NCI-H2196 treated with DMSO at 0.1 percent for 48 hours (cell line): ENCODE data around the gene TACC2.

Source experiments
- DNase-seq: peaks from one replicate; lab custom pipeline; 2025; ENCODE audit not compliant: unreplicated experiment; lab: John Stamatoyannopoulos, UW

Gene TACC2

DNA sequence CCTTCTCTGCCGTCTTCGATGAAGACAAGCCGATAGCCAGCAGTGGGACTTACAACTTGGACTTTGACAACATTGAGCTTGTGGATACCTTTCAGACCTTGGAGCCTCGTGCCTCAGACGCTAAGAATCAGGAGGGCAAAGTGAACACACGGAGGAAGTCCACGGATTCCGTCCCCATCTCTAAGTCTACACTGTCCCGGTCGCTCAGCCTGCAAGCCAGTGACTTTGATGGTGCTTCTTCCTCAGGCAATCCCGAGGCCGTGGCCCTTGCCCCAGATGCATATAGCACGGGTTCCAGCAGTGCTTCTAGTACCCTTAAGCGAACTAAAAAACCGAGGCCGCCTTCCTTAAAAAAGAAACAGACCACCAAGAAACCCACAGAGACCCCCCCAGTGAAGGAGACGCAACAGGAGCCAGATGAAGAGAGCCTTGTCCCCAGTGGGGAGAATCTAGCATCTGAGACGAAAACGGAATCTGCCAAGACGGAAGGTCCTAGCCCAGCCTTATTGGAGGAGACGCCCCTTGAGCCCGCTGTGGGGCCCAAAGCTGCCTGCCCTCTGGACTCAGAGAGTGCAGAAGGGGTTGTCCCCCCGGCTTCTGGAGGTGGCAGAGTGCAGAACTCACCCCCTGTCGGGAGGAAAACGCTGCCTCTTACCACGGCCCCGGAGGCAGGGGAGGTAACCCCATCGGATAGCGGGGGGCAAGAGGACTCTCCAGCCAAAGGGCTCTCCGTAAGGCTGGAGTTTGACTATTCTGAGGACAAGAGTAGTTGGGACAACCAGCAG, 221.7 kb downstream of the TACC2 start:
- DNase-seq: no peak

DNA sequence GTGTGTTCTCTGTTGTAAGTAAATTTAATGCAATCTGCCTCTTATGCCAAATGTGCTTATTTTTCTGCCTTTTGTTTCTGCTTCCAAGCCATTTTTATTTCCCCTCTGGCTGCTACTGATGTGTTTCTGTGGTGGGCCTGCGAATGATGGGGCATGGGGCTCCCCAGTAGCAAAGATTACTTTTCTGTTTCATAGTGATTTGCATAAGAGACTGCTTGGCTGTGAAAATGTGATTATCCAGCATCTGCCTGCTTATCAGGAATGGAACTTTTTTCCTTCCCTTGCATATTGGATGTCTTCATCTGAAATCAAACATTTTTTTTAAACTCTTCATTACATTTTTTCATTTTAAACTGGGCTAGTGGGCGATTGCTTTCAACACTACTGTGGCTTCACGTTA, 224.4 kb downstream of the TACC2 start:
- DNase-seq: no peak

DNA sequence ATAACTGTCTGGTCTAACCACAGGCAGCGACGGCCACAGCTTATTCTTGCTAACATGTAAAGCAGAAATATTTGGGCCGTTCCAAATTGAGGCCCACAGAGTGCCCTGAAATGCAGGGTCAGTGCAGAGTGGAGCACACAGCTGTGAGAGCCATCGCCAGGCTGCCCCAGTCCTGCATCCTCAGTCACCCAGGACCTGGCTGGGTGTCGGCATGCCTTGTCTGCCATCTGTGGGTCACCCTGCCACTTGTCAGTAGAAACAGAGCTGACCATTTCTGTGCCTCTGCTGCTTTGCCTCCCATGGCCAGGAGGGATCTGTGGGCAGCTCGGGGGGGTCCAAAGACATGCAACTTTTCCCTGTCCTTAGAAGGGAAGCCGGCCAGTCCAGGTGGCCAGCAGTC, 224.8 kb downstream of the TACC2 start:
- DNase-seq: no peak

DNA sequence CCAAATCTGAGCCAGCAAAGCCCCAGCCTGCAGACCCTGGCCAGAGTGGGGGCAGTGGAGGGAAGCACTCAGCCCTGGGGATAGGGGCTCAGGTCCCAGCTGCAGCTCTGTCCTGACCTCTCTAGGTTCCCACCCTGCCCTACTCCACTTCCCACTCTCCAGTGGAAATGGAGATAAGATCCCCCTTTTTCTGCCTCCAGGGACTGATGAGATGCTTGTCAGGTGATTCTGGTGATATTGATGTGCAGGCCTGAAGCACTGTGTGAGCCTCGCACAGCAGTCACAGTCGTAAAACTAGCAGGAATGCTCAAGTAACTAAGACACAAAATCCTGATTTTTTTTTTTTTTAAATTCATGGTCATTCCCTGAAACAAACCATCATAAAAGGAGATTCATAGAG, 227.1 kb downstream of the TACC2 start:
- no peak for DNase-seq

DNA sequence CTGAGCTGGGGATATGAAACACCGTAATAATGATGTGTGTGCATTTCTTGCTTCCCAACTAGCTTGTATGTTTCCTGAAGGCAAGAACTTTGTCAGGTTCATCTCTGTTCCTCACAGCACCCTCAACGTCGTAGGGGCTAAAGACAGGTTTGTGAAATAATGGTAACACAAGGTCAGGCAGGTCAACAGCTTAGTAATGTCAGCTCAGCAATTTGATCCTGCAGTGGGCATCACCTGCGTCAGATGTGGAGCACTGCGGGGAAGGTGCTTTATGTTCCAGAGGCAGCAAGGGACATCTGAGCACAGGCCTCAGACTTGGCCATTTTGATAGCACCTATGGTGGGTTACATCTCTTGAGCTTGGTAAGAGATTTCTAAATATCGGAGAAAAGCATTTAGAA, 230.4 kb downstream of the TACC2 start:
- DNase-seq: no peak

DNA sequence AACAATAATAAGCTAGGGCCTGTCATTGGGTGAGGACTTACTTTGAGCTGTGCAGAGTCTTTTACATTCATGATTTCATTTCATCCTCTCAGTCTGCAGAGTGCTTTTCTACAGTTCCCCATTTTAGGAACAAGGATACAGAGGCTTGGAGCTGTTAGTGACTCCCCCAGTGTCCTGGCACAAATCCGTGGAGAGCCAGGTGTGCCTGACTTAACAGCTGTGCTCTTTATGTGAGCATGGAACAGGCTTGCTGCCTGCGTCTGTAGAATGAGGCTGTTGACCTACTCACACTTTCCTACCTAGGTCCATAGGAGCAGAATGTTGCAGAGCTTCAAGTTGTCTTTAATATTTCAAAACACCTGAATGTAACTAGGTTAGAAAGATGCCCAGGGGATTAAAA, 231.8 kb downstream of the TACC2 start:
- no peak for DNase-seq

DNA sequence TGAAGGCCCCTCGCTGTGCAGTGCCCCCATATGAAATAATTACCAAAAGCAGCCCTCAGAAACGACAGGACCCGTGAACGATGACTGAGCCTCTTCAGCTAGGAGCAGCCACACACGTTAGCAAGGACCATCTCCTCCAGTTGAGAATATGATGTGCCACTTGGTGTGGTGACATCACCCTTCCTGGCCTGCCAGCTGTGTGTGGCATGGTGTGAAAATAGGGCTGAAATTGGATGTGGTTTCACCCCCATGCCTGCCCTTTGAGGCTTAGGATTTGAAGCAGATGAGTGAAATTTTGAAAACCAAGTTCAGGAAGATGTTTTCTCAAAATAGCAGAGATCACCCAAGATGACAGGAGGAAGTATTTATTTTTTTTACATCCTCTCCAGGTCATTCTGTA, 233.0 kb downstream of the TACC2 start:
- no peak for DNase-seq

DNA sequence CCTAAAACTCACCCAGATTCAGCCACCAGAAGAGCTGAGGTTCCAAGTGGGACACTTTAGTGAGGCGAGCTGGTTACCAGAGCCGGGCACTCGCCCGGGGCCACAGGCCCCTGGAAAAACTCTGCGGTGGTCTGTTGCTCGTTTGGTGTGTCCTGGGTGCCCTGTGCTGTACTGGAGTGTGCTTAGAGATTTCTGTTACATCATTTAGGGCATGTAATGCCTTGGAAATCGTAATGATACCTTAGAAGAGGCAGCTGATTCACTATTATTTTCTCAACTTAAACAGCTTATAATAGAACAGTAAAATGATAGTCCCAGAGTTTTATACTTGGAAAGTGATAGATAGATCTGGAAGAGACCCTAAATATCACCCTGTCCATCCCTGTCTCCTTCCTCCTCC, 233.7 kb downstream of the TACC2 start:
- no peak for DNase-seq

DNA sequence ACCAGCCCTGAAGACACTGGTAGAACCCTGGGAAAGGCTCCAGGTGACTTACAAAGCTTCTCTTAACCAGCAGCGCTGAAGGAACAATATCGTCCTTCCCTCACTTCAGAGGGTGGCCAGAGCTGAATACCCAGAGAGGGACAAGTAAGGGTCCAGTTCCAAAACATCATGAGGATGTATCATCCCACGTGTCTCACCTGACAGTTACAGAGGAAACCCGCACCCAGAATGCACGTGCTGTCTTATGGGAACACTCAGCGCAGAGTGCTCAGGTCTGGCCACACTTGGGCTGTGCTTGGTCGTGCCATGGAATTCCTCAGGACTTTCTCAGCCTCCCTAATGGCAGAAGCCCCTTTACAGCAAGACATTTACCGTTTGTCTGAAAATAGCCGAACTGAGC, 235.2 kb downstream of the TACC2 start:
- no peak for DNase-seq

DNA sequence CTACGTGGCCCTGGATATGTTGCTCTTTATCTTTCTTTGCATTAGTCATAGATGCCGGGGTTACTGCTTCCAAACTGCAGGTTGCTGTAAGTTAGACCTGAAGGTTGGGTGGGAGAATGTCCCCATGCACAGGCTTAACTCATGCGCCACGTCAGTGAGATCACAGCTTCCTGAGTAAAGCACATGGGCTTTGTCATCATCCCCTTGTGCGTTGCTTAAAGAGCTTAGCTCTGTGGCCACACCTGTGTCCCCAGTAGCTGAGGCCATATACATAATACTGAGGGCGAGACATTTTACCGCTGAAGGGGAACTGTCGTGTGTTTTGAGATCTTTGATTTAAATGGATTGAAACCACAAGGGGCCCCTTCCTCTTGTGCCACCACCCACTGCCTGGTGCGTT, 236.4 kb downstream of the TACC2 start:
- no peak for DNase-seq

DNA sequence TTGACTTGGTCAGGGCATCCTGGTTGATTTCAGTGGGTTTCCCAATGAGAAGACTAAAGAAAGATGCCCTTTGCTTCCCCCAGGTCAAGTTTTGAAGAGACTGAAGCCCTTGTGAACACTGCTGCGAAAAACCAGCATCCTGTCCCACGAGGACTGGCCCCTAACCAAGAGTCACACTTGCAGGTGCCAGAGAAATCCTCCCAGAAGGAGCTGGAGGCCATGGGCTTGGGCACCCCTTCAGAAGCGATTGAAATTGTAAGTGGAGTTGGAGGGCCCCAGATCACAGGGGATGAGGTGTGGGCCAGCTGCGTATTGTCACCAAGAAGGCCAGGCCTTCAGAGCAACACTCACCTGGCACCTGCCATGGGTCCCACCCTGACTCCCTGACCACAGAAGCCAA, 238.8 kb downstream of the TACC2 start:
- no peak for DNase-seq

DNA sequence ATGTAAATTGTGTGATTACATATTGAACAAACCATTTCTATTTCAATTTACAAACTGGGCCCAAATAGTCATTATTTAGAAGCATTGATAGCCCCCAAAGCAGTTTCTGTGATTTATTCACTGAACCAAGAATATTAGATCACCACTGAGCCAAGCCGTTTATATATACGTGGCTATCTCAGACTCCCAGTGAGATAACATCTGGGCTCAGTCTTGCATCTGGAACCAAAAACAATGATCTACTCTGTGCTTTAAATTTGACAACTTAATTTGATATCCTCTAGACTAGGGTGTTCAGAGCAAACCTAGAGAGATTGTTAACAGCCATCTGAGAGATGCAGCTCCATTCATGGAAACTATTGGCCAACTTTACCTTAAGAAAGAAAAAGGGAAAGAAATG, 240.7 kb downstream of the TACC2 start:
- DNase-seq: no peak

DNA sequence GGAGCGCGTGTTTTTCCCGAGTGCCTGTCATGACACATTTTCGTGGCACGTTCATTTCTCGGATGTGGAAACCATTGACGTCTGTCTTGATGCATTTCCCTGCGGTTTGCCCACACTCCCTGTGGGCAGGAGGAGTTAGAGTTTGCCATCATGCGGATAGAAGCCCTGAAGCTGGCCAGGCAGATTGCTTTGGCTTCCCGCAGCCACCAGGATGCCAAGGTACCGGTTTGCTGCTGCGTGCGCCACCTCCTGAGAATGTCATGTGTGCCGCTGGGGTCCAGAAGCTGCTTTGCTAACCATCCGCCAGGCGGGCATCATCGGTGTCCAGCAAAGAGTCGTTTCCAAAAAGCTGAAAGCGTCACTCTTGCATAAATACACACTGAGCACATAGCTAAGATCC, 241.3 kb downstream of the TACC2 start:
- DNase-seq: no peak

DNA sequence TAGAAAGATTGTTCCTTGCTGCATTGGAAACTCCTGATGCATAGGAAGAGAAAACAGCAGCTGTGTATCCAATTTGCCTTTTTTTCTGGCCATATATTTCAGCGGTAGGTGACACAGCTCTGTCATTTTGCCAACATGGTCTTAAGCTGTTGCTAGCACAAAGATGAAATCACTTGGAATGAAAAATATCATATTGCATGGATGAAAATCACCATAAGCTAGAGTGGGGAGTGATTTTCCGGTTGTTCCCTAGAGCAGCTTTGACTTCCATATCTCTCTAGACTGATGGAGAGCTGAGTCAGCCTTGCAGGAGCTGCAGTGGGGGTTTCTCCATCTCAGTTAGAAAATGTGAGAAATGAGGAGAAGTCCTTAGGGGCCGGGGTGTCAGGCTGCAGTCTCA, 243.8 kb downstream of the TACC2 start:
- no peak for DNase-seq

DNA sequence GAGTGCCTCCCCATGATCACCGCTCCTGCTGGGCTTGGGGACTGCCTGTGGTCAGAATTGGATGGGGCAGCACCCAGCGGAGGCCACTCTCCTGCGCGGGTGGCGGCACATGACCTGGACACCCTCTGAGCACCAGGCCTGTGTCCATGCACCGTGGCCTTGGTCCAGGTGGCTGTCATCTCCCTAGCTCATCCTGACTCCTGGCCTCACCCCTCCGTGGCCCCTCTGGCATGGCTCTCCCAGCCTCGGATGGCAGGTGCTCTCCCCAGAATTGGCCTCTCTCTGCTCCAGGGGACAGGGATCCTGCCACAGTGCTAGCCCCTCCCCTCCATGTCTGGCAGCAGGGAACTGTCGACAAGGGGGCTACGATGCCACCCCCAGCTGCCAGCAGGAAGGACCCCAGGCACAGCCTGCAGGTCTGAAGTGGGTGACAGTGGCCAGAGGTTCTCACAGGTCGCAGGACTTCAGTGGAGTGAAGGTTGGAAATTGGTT, 244.9 kb downstream of the TACC2 start:
- DNase-seq: peak; percentile 37

DNA sequence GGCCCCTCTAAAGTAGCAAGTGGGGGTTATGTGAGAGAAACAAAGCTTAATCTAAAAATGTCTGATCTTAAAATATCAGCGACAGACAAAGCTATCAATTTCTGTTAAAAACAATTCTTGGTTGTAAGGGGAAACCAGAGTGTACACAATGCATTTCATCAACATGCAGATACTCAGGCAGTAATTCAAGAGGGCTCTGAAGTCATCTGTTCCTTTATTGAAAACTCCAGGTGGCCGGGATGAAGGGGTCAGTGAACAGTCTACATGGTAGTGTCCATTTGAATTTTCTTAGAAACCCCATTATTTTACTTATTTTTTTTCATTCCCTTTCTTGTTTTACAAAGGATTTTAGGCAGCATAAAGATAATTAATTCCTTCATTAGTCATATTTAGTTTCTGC, 245.5 kb downstream of the TACC2 start:
- peak; percentile 61 for DNase-seq

DNA sequence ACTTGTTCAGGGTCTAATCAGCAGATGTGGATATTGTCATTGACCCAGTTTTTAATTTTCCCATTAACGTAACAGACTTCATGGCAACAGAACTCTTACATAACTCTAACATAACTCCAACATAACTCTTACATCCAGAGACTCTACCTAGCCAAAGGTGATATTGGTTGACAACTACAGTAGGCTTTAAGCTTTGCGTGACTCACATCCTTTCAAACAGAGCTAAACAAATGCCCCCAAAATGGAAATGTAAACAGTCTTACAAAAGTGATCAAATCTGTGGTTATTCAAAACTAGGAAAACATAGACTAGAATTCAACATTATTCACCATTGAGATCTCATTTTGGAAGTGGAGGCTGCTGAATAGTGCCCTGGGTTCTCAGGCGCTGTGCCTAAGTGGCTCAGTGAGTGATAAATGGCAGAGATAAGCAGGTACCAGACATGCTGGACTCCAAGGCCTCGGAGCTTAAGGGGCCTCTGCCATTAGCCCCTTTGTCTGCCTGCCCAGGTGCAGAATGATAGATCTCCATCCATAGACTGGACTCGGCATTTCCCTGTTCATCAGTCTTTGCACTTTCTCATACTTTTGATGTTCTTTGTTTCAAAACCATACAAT, 247.8 kb downstream of the TACC2 start:
- peak; percentile 52 for DNase-seq

DNA sequence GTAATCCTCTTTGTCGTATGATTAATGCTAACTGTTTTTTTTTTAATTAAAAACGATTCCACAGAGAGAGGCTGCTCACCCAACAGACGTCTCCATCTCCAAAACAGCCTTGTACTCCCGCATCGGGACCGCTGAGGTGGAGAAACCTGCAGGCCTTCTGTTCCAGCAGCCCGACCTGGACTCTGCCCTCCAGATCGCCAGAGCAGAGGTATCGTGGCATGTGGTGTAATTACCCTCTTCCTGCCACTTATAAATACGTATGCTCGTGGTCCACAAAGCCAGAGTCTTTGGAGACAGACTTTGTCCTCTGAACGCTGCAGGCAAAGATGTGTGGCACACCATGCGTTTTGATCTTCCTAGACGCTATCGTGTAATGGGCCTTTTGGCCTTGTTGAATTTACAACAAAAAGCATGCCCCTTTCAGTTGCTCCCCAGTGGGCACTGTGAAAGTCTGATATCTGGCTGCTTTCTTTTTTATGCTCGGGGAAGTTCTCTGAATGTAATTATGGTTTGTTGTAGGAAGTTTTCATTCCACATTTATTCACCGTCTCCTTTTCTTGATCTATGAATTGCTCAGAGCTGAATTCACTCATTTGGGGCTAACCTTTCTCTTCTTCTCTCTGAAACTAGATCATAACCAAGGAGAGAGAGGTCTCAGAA, 248.5 kb downstream of the TACC2 start:
- no peak for DNase-seq

DNA sequence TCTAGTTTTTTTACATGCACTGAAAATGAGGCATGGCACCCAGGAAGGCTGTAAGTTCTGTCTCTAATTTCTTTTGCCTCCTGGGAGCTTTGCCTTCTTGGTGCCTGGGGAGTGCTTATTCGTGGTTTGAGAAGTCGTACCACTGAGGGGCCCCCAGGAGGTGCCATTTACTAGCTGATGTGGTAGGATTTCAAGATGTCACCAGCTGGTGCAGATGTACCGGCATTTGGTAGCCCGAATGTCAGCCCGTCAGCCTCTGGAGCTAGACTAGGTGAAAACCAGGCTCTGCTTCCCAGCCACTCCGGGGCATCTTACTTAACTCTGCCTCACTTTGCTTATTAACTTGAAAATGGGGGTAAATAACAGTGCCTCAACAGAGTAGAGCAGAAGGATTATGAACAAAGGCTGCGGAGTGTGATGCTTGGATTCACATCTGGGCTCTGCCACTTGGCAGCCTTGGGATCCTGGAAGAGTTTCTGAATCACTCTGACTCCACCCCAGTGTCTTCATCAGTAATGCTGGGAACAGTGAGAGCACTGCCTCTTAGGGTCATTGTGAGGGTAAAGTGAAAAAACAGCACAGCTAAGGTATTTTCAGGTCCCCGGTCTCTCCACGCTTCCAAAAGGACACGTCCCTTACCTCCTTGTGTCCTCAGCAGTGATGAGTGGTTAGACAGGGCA, 250.8 kb downstream of the TACC2 start:
- DNase-seq: no peak

DNA sequence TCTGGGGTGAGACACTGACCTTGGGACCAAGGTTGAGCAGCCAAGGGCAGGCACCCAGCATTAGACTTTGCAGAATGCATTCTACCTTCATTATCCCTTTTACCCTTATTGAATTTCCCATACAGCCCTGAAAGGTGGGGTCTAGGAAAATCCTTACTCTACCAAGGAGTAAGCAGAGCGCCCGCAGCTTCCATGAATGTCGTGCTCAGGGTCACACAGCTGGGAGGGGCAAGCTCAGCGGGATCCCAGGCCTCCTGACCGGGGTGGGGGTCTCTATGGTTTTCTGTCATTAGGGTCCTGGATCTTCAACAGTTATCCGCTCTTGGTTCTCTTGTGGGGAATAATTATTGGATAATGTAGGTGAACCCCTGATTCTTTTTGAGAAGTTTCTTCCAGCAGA, 251.4 kb downstream of the TACC2 start:
- no peak for DNase-seq

DNA sequence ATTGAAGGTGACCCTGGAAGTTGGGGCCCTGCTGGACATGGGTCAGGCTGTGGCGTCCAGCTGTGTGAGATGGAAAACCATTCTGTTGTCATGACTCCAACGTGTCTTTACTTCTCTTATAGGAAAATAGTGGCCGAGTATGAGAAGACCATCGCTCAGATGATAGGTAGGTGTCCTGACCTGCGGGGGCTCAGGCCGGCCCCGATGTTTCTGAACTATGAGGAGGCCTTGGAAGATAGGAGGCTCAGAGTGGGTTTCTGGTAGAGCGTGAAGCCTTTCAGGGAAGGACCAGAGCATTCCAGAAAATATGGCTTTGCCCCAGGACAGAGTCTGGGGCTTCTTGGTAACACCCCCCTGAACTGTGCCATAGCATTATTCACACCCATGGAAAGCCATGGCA, 252.9 kb downstream of the TACC2 start:
- no peak for DNase-seq

DNA sequence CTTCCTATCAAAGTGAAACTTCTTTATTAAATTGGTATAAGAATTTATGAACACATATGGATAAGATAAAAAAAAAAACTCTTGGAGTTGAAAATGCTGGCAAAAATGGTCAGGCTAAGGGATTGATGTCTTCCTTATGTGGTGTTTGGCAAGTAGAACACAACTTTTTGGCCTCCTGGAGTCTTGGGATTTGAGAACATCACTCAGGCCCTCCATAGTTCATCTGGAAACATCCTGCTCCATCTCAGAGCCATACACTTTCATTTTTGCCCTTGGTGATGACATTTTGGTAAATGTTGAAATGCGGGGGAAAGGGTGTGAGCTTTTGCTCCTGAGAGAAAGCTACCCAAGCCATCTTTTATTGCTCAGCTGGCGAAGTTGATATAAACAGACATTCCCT, 254.6 kb downstream of the TACC2 start:
- DNase-seq: no peak
